ENCODE data around the gene AKAP1.
A peak's percentile ranks its signal among the peaks of the same experiment; 100 is the strongest.

AKAP1 gene

GRCh38 chr17:57078274-57078673 lies 6.8 kb upstream of the AKAP1 start:
- Histone ChIP-seq H3K4me3 (ENCODE audit: low read depth in 1 of 2, low read length in 2 of 2) (no peak overlapping the region), H3K36me3 (ENCODE audit: control insufficient read depth in 1 of 2, insufficient read depth in 2 of 2, low read length in 2 of 2) (no peaks in the 10 kb centered on the region), H3K27ac (ENCODE audit: low read length) (no peak overlapping the region), H3K9me3 (ENCODE audit: control insufficient read depth in 1 of 2, low read length in 2 of 2) (no peaks in the 10 kb centered on the region), H3K4me1 (ENCODE audit: control insufficient read depth in 1 of 2, insufficient read depth in 2 of 2, low read length in 2 of 2) (peaks cover 0 to 5% of the 10 kb centered on the region in 2 donors), H3K27me3 (ENCODE audit: low read depth, low read length) (no peaks in the 10 kb centered on the region)

- Histone ChIP-seq H3K9me3 (ENCODE audit: control insufficient read depth in 1 of 2, low read length in 2 of 2) (no peaks in the 10 kb centered on the region), H3K27ac (ENCODE audit: low read length) (no peak overlapping the region), H3K27me3 (ENCODE audit: low read depth, low read length) (no peaks in the 10 kb centered on the region), H3K4me3 (ENCODE audit: low read depth in 1 of 2, low read length in 2 of 2) (no peak overlapping the region), H3K4me1 (ENCODE audit: control insufficient read depth in 1 of 2, insufficient read depth in 2 of 2, low read length in 2 of 2) (peaks cover 0 to 4% of the 10 kb centered on the region in 2 donors), H3K36me3 (ENCODE audit: control insufficient read depth in 1 of 2, insufficient read depth in 2 of 2, low read length in 2 of 2) (no peaks in the 10 kb centered on the region)
Observed at GRCh38 chr17:57080718-57081117, 4.3 kb upstream of the AKAP1 start.

GRCh38 chr17:57082441-57082840 lies 2.6 kb upstream of the AKAP1 start:
- Histone ChIP-seq H3K27me3 (ENCODE audit: low read depth, low read length) (no peaks in the 10 kb centered on the region), H3K4me1 (ENCODE audit: control insufficient read depth in 1 of 2, insufficient read depth in 2 of 2, low read length in 2 of 2) (peaks cover 6 to 12% of the 10 kb centered on the region in 2 donors), H3K36me3 (ENCODE audit: control insufficient read depth in 1 of 2, insufficient read depth in 2 of 2, low read length in 2 of 2) (no peaks in the 10 kb centered on the region), H3K27ac (ENCODE audit: low read length) (peak overlapping the region; percentile 16), H3K4me3 (ENCODE audit: low read depth in 1 of 2, low read length in 2 of 2) (no peak overlapping the region), H3K9me3 (ENCODE audit: control insufficient read depth in 1 of 2, low read length in 2 of 2) (no peaks in the 10 kb centered on the region)

- Histone ChIP-seq H3K9me3 (ENCODE audit: control insufficient read depth in 1 of 2, low read length in 2 of 2) (no peaks in the 10 kb centered on the region), H3K4me1 (ENCODE audit: control insufficient read depth in 1 of 2, insufficient read depth in 2 of 2, low read length in 2 of 2) (peaks cover 6 to 31% of the 10 kb centered on the region in 2 donors), H3K36me3 (ENCODE audit: control insufficient read depth in 1 of 2, insufficient read depth in 2 of 2, low read length in 2 of 2) (no peaks in the 10 kb centered on the region), H3K27me3 (ENCODE audit: low read depth, low read length) (no peaks in the 10 kb centered on the region), H3K27ac (ENCODE audit: low read length) (peak overlapping the region; percentile 99), H3K4me3 (ENCODE audit: low read depth in 1 of 2, low read length in 2 of 2) (peak overlapping the region; percentile 90 to 95)
Observed at GRCh38 chr17:57084361-57084801, 665 bp upstream of the AKAP1 start.

GRCh38 chr17:57085448-57086068 lies 512 bp downstream of the AKAP1 start:
- no peaks in the 10 kb centered on the region for H3K36me3 ChIP-seq (ENCODE audit: control insufficient read depth in 1 of 2, insufficient read depth in 2 of 2, low read length in 2 of 2)
- no peaks in the 10 kb centered on the region for H3K9me3 ChIP-seq (ENCODE audit: control insufficient read depth in 1 of 2, low read length in 2 of 2)
- peak overlapping the region; percentile 90 for H3K27ac ChIP-seq (ENCODE audit: low read length)
- peaks cover 8 to 41% of the 10 kb centered on the region in 2 donors for H3K4me1 ChIP-seq (ENCODE audit: control insufficient read depth in 1 of 2, insufficient read depth in 2 of 2, low read length in 2 of 2)
- peak overlapping the region; percentile 77 to 90 for H3K4me3 ChIP-seq (ENCODE audit: low read depth in 1 of 2, low read length in 2 of 2)
- no peaks in the 10 kb centered on the region for H3K27me3 ChIP-seq (ENCODE audit: low read depth, low read length)

GRCh38 chr17:57086069-57086930 lies 1.3 kb downstream of the AKAP1 start:
- Histone ChIP-seq H3K9me3 (ENCODE audit: control insufficient read depth in 1 of 2, low read length in 2 of 2) (no peaks in the 10 kb centered on the region), H3K27me3 (ENCODE audit: low read depth, low read length) (no peaks in the 10 kb centered on the region), H3K36me3 (ENCODE audit: control insufficient read depth in 1 of 2, insufficient read depth in 2 of 2, low read length in 2 of 2) (no peaks in the 10 kb centered on the region), H3K4me3 (ENCODE audit: low read depth in 1 of 2, low read length in 2 of 2) (peak overlapping the region; percentile 77 to 90), H3K27ac (ENCODE audit: low read length) (peak overlapping the region; percentile 90), H3K4me1 (ENCODE audit: control insufficient read depth in 1 of 2, insufficient read depth in 2 of 2, low read length in 2 of 2) (peaks cover 16 to 48% of the 10 kb centered on the region in 2 donors)

GRCh38 chr17:57088298-57088697 lies 3.3 kb downstream of the AKAP1 start:
- Histone ChIP-seq H3K36me3 (ENCODE audit: control insufficient read depth in 1 of 2, insufficient read depth in 2 of 2, low read length in 2 of 2) (no peaks in the 10 kb centered on the region), H3K4me3 (ENCODE audit: low read depth in 1 of 2, low read length in 2 of 2) (peak overlapping the region in 1 of 2 donors; percentile 90), H3K27ac (ENCODE audit: low read length) (no peak overlapping the region), H3K9me3 (ENCODE audit: control insufficient read depth in 1 of 2, low read length in 2 of 2) (no peaks in the 10 kb centered on the region), H3K4me1 (ENCODE audit: control insufficient read depth in 1 of 2, insufficient read depth in 2 of 2, low read length in 2 of 2) (peaks cover 24 to 50% of the 10 kb centered on the region in 2 donors), H3K27me3 (ENCODE audit: low read depth, low read length) (no peaks in the 10 kb centered on the region)

GRCh38 chr17:57089391-57089790 lies 4.3 kb downstream of the AKAP1 start:
- Histone ChIP-seq H3K27ac (ENCODE audit: low read length) (no peak overlapping the region), H3K4me3 (ENCODE audit: low read depth in 1 of 2, low read length in 2 of 2) (no peak overlapping the region), H3K9me3 (ENCODE audit: control insufficient read depth in 1 of 2, low read length in 2 of 2) (no peaks in the 10 kb centered on the region), H3K27me3 (ENCODE audit: low read depth, low read length) (no peaks in the 10 kb centered on the region), H3K36me3 (ENCODE audit: control insufficient read depth in 1 of 2, insufficient read depth in 2 of 2, low read length in 2 of 2) (no peaks in the 10 kb centered on the region), H3K4me1 (ENCODE audit: control insufficient read depth in 1 of 2, insufficient read depth in 2 of 2, low read length in 2 of 2) (peaks cover 24 to 46% of the 10 kb centered on the region in 2 donors)

GRCh38 chr17:57090560-57091185 lies 5.6 kb downstream of the AKAP1 start:
- no peak overlapping the region for H3K4me3 ChIP-seq (ENCODE audit: low read depth in 1 of 2, low read length in 2 of 2)
- no peaks in the 10 kb centered on the region for H3K27me3 ChIP-seq (ENCODE audit: low read depth, low read length)
- peaks cover 24 to 46% of the 10 kb centered on the region in 2 donors for H3K4me1 ChIP-seq (ENCODE audit: control insufficient read depth in 1 of 2, insufficient read depth in 2 of 2, low read length in 2 of 2)
- H3K27ac ChIP-seq (ENCODE audit: low read length) = peak overlapping the region; percentile 86
- no peaks in the 10 kb centered on the region for H3K36me3 ChIP-seq (ENCODE audit: control insufficient read depth in 1 of 2, insufficient read depth in 2 of 2, low read length in 2 of 2)
- H3K9me3 ChIP-seq (ENCODE audit: control insufficient read depth in 1 of 2, low read length in 2 of 2) = no peaks in the 10 kb centered on the region

- H3K36me3 ChIP-seq (ENCODE audit: control insufficient read depth in 1 of 2, insufficient read depth in 2 of 2, low read length in 2 of 2) = no peaks in the 10 kb centered on the region
Observed at GRCh38 chr17:57091186-57091618, 6.2 kb downstream of the AKAP1 start.

GRCh38 chr17:57092171-57092570 lies 7.1 kb downstream of the AKAP1 start:
- Histone ChIP-seq H3K9me3 (ENCODE audit: control insufficient read depth in 1 of 2, low read length in 2 of 2) (no peaks in the 10 kb centered on the region), H3K27ac (ENCODE audit: low read length) (peak overlapping the region; percentile 82), H3K4me3 (ENCODE audit: low read depth in 1 of 2, low read length in 2 of 2) (no peak overlapping the region), H3K4me1 (ENCODE audit: control insufficient read depth in 1 of 2, insufficient read depth in 2 of 2, low read length in 2 of 2) (peaks cover 26 to 50% of the 10 kb centered on the region in 2 donors), H3K27me3 (ENCODE audit: low read depth, low read length) (no peaks in the 10 kb centered on the region), H3K36me3 (ENCODE audit: control insufficient read depth in 1 of 2, insufficient read depth in 2 of 2, low read length in 2 of 2) (no peaks in the 10 kb centered on the region)

More at GRCh38 chr17:57091186-57091618, 6.2 kb downstream of the AKAP1 start:
- peak overlapping the region; percentile 86 for H3K27ac ChIP-seq (ENCODE audit: low read length)
- no peaks in the 10 kb centered on the region for H3K27me3 ChIP-seq (ENCODE audit: low read depth, low read length)
- no peak overlapping the region for H3K4me3 ChIP-seq (ENCODE audit: low read depth in 1 of 2, low read length in 2 of 2)
- H3K4me1 ChIP-seq (ENCODE audit: control insufficient read depth in 1 of 2, insufficient read depth in 2 of 2, low read length in 2 of 2) = peaks cover 24 to 46% of the 10 kb centered on the region in 2 donors
- H3K9me3 ChIP-seq (ENCODE audit: control insufficient read depth in 1 of 2, low read length in 2 of 2) = no peaks in the 10 kb centered on the region

Data from muscle layer of duodenum (tissue), 2 donors.